ENCODE measurements around the gene DAO. TPM values are rescaled to one million over a fixed set of nuclear protein-coding genes. Genes with fewer than 3 reads are reported as not detected.

The DAO gene
- total RNA-seq, 1 donor, result not detected

DNA sequence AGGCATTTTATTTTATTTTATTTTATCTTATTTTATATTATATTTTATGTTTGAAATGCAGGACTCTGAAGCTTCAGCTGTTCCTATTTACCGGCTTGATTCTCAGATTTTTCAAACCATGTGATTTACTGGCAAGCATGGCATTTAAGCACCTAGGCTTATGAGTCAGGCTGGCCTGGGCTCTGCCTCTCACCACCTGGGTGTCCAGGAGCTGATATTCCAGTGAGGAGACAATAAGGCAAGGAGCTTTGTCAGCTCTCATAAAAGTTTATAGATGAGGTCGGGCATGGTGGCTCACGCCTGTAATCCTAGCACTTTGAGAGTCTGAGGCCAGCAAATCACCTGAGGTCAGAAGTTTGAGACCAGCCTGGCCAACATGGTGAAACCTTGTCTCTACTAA lies 2.1 kb downstream of the DAO start:
- Histone ChIP-seq H3K4me1 (ENCODE audit: insufficient read depth, low read length) (peaks cover 4% of the 10 kb centered on the region), H3K27me3 (ENCODE audit: insufficient read depth, low read length) (no peaks in the 10 kb centered on the region), H3K9me3 (ENCODE audit: low read depth, low read length) (no peaks in the 10 kb centered on the region), H3K4me3 (ENCODE audit: low read length) (no peak overlapping the region)

DNA sequence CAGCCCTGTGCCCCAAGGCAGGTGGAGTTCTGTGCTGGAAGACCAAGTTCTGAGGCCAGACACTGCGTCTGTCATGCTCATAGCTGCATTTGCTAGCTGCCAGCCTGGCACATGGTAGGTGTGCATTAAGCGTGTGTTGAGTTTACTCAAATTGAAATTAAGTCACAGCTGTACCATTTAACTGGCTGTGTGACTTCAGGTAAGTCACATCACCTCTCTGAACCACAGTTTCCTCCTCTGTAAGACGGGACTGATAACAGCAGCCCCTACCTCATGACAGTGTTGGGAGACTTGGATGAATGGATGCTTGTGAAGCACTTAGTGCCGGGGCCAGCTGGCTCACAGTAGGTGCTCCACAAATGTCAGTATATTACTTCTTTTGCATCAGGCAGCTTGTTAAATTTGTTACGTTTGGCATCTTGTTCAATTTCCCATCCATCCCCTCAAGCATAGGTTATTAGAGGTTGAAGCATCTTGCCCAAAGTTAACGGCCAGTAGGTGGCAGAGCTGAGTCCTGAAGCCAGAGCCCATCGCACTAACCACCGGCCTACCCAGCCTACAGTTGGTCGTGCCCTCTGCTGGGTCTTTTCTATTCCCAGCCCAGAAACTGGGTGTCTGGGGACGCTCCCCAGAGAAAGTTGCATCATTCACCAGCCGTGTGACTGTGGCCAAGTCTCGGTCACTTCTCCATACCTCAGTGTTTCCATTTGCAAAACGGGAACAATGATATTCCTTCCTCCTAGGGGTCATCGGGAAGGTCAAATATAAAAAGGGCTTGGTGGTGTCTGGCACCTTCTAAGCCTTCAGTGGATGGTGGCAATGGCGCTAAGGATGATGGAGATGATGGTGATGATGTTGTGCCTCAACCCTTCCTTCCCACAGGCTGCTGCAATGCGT lies 4.5 kb downstream of the DAO start:
- Histone ChIP-seq H3K27me3 (ENCODE audit: insufficient read depth, low read length) (no peaks in the 10 kb centered on the region), H3K9me3 (ENCODE audit: low read depth, low read length) (no peaks in the 10 kb centered on the region), H3K4me3 (ENCODE audit: low read length) (no peak overlapping the region), H3K4me1 (ENCODE audit: insufficient read depth, low read length) (peaks cover 4% of the 10 kb centered on the region)

DNA sequence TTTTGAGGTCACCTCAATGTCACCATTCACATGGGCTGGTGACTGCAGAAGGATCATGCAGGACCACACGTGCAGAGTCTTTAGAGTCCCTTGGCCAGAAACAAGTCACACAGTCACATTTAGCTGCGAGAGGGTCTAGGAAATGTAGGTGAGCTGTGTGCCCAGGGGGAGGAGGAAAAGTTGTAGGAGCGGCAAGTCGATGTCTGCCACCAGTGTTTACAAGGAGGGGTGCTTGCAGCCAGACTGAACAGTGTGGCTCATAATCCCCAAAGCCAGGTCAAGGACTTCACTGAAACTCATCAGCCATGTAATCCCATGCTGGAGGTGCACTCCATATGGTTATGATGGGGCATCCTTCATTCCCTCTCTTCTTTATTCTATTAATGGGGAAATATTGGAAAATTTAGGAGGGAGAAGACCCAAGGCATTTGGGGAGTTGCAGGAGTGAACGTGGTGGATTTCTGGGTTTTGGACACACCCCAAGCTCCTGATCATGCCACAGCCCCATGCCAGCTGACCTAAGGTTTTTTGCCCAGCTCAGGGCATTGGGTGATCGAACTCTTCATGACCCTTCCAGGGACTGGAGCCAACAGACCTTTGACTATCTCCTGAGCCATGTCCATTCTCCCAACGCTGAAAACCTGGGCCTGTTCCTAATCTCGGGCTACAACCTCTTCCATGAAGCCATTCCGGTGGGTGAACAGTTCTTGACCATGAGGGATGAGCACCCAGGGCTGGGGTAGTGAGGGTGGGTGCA lies 7.2 kb downstream of the DAO start:
- H3K4me1 ChIP-seq (ENCODE audit: insufficient read depth, low read length), result peaks cover 7% of the 10 kb centered on the region
- no peaks in the 10 kb centered on the region for H3K27me3 ChIP-seq (ENCODE audit: insufficient read depth, low read length)
- H3K4me3 ChIP-seq (ENCODE audit: low read length), result no peak overlapping the region
- H3K9me3 ChIP-seq (ENCODE audit: low read depth, low read length), result no peaks in the 10 kb centered on the region

DNA sequence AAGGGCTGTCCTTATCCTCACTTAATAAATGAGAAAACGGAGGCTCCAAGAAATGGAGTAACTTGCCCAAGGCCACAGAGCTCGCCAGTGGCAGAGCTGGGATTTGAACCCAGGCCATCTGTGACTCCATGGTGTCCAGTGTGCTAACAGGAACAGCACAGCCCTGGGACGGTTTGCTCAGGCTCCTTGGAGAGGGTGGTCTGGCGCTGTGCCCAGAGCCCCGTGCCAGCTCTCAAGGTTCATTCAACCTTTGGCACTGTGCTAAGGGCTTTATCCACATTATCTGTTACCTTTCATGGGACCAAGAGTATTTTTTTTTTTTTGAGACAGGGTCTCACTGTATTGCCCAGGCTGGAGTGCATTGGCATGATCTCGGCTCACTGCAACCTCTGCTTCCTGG lies 8.1 kb downstream of the DAO start:
- Histone ChIP-seq H3K9me3 (ENCODE audit: low read depth, low read length) (no peaks in the 10 kb centered on the region), H3K4me1 (ENCODE audit: insufficient read depth, low read length) (peaks cover 7% of the 10 kb centered on the region), H3K4me3 (ENCODE audit: low read length) (no peak overlapping the region)

DNA sequence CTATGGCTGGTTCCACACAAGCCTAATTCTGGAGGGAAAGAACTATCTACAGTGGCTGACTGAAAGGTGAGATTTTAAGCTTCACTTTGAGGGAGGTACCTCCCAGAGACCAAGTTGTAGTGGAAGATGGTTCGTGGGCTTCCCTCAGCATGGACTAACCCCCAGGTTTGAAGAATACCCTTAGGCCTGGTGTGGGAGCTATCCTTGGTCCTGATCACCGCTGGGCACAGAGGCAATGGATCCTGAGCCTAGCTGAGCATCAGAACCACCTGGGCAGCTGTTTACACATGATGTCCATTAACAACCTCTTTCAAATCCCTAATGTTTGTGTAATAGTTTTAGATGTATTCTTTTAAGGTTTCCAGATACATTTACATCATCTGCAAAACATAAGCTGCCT lies 10.3 kb downstream of the DAO start:
- H3K4me3 ChIP-seq (ENCODE audit: low read length), result no peak overlapping the region
- no peaks in the 10 kb centered on the region for H3K27me3 ChIP-seq (ENCODE audit: insufficient read depth, low read length)
- no peaks in the 10 kb centered on the region for H3K9me3 ChIP-seq (ENCODE audit: low read depth, low read length)
- H3K4me1 ChIP-seq (ENCODE audit: insufficient read depth, low read length), result peaks cover 3% of the 10 kb centered on the region

More for the DNA sequence above, 8.1 kb downstream of the DAO start:
- no peaks in the 10 kb centered on the region for H3K27me3 ChIP-seq (ENCODE audit: insufficient read depth, low read length)

DNA sequence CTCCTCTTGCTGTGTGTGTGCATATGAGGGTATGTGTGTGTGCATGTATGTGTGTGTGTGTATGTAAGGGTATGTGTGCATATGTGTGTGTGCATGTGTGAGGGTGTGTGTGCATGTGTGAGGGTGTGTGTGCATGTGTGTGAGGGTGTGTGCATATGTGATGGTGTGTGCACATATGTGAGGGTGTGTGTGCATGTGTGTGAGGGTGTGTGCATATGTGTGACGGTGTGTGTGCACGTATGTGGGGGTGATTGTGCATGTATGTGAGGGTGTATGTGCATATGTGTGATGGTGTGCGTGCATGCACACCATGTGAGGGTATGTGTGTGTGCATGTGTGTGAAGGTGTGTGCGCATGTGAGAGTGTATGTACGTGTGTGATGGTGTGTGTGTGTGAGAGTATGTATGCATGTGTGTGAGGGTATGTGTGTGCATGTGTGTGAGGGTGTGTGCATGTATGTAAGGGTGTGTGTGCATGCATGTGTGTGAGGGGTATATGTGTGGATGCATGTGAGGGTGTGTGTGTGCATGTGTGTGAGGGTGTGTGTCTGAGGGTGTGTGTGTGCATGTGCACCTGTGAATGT lies 15.4 kb downstream of the DAO start:
- Histone ChIP-seq H3K27me3 (ENCODE audit: insufficient read depth, low read length) (no peaks in the 10 kb centered on the region), H3K4me3 (ENCODE audit: low read length) (no peak overlapping the region), H3K4me1 (ENCODE audit: insufficient read depth, low read length) (peaks cover 3% of the 10 kb centered on the region), H3K9me3 (ENCODE audit: low read depth, low read length) (no peaks in the 10 kb centered on the region)

DNA sequence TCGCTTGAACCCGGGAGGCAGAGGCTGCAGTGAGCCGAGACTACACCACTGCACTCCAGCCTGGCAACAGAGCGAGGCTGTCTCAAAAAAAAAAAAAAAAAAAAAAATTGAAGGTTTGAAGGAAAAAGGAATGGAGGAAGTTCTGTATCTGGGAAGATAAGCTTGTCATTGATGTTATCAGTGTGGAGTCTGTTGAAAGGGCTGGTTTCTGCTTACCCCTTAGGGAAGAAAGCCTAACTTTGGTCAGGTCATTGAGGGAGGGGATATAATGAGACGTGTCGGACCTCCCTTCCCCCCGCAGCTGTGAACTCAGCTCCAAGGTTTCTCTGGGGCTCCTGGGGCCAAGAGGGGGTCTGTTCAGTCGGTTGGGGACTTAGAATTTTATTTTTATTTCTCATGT lies 16.4 kb downstream of the DAO start:
- H3K4me3 ChIP-seq (ENCODE audit: low read length), result no peak overlapping the region
- no peaks in the 10 kb centered on the region for H3K9me3 ChIP-seq (ENCODE audit: low read depth, low read length)
- H3K27me3 ChIP-seq (ENCODE audit: insufficient read depth, low read length), result no peaks in the 10 kb centered on the region
- H3K4me1 ChIP-seq (ENCODE audit: insufficient read depth, low read length), result peaks cover 3% of the 10 kb centered on the region

DNA sequence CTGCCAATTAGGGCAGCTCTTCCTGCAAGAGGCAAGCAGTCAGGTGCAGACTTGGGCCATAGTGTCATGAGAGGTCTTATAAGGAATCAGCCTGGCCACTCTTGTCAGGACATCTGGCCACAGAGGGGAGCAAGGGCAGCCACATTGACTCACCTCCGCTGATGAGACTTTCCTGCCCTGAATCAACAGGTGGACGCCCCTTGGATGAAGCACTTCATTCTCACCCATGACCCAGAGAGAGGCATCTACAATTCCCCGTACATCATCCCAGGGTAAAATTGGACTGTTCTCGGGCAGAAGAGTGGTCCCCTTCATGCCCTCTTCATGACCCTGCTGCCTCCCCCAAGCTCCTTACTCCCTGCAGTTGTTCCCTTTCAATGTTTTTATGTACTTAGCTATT lies 16.9 kb downstream of the DAO start:
- no peaks in the 10 kb centered on the region for H3K27me3 ChIP-seq (ENCODE audit: insufficient read depth, low read length)
- peaks cover 1% of the 10 kb centered on the region for H3K4me1 ChIP-seq (ENCODE audit: insufficient read depth, low read length)
- no peaks in the 10 kb centered on the region for H3K9me3 ChIP-seq (ENCODE audit: low read depth, low read length)
- no peak overlapping the region for H3K4me3 ChIP-seq (ENCODE audit: low read length)

DNA sequence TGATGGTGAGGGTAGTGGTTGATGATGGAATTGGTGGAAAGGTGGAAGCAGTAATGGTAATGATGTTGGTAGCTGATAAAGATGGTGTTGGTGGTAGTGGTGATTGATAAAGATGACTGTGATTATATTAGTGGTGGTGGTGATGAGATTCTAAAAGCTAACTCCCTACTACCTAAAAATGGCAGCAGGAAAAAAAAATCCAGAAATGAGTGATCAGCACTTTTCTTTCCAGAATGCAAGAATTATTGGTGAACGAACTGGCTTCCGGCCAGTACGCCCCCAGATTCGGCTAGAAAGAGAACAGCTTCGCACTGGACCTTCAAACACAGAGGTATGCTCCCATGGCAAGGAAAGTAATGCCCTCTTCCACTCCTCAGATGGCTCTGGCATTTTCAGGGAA lies 19.3 kb downstream of the DAO start:
- no peaks in the 10 kb centered on the region for H3K9me3 ChIP-seq (ENCODE audit: low read depth, low read length)
- no peaks in the 10 kb centered on the region for H3K27me3 ChIP-seq (ENCODE audit: insufficient read depth, low read length)
- peaks cover 14% of the 10 kb centered on the region for H3K4me1 ChIP-seq (ENCODE audit: insufficient read depth, low read length)
- H3K4me3 ChIP-seq (ENCODE audit: low read length), result no peak overlapping the region

DNA sequence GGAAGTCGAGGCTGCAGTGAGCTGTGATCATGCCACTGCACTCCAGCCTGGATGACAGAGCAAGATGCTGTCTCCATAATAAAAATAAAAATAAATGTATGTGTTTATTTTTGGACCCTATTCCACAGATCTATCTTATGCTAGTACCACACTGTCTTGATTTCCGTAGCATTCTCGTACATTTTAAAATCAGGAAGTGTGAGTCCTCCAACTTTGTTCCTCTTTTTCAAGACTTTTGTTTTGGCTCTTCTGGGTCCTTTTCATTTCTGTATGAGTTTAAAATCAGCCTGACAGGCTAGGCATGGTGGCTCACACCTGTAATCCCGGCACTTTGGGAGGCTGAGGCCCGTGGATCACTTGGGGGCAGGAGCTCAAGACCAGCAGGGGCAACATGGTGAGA lies 25.8 kb downstream of the DAO start:
- H3K4me3 ChIP-seq (ENCODE audit: low read length), result no peak overlapping the region
- H3K9me3 ChIP-seq (ENCODE audit: low read depth, low read length), result no peaks in the 10 kb centered on the region

DNA sequence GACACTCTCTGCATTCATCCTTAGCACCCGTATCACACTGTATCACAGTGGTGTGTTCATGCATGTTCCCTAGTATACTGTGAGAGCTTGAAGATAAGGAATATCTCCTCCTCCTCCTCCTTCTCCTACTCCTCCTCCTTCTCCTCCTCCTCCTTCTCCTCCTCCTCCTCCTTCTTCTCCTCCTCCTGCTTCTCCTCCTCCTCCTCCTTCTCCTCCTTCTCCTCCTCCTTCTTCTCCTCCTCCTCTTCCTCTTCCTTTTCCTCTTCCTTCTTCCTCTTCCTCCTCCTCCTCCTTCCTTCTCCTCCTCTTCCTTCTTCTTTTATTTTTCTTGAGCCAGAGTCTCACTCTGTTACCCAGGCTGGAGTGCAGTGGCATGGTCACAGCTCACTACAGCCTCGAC lies 27.1 kb downstream of the DAO start:
- Histone ChIP-seq H3K4me1 (ENCODE audit: insufficient read depth, low read length) (peaks cover 58% of the 10 kb centered on the region), H3K4me3 (ENCODE audit: low read length) (no peak overlapping the region), H3K9me3 (ENCODE audit: low read depth, low read length) (no peaks in the 10 kb centered on the region), H3K27me3 (ENCODE audit: insufficient read depth, low read length) (no peaks in the 10 kb centered on the region)

More for the DNA sequence above, 25.8 kb downstream of the DAO start:
- H3K27me3 ChIP-seq (ENCODE audit: insufficient read depth, low read length), result no peaks in the 10 kb centered on the region
- H3K4me1 ChIP-seq (ENCODE audit: insufficient read depth, low read length), result peaks cover 58% of the 10 kb centered on the region

DNA sequence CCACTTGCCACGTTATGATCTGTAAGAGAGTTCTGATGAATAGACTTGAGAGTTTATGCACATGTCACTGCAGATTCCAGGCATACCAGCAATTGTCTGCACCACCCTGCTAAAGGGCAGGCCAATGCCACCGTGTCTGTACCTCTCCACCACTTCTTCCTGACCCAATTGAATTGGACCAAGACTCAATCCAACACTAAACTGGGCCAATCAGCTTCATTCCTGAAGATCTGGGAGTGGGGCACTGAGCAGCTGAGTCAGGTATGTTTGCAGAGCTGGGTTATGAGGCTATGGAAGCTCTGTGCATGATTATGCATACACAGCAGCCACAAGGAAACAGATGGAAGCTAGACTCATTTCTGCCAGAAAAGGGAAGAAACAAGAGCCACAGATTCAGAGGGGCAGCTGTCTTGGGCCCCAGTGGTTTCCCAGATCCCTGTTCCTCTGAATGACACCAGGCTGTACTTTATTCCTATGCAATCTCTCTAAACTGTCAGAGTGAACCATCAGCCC lies 28.0 kb downstream of the DAO start:
- no peak overlapping the region for H3K4me3 ChIP-seq (ENCODE audit: low read length)
- no peaks in the 10 kb centered on the region for H3K27me3 ChIP-seq (ENCODE audit: insufficient read depth, low read length)
- no peaks in the 10 kb centered on the region for H3K9me3 ChIP-seq (ENCODE audit: low read depth, low read length)
- H3K4me1 ChIP-seq (ENCODE audit: insufficient read depth, low read length), result peaks cover 56% of the 10 kb centered on the region

DNA sequence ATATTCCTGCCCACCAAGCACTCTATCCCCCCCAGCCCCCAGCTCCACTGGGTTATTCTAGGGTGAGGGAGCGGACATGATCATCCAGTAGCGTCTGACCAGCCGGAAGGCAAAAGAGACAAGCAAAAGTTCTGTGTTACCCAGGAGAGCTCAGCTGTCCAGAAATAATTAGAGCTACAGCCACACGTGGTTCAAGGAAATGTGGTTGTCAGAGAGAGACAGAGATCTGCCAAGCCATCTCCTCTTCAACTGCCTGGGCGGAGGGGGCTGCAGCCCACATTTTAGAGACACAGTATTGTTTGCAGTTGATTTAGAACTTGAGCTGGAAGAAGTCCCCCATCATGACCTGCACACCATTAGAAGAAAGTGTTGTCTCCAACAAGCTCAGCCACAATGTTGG lies 30.4 kb downstream of the DAO start:
- Histone ChIP-seq H3K4me3 (ENCODE audit: low read length) (no peak overlapping the region), H3K9me3 (ENCODE audit: low read depth, low read length) (no peaks in the 10 kb centered on the region), H3K4me1 (ENCODE audit: insufficient read depth, low read length) (peaks cover 46% of the 10 kb centered on the region), H3K27me3 (ENCODE audit: insufficient read depth, low read length) (no peaks in the 10 kb centered on the region)

DNA sequence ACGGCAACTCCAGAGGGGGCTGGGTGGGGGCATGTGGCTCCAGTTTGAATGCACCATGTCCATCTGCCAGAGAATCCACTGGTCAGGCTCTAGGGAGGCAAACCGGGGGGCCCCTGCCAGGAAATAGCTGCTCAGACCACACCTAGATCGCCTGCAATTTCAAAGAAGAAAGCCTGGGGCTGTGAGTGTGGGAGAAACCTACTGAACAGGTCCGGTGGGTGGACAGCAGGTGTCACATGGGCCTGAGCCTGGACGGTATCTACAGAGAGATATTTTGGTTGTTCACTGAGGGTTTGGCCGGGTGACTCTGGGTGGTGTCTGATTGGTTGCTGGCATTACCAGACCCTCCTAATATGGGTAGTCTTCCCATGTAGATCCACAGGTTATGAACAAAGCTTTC lies 32.0 kb downstream of the DAO start:
- no peak overlapping the region for H3K4me3 ChIP-seq (ENCODE audit: low read length)
- no peaks in the 10 kb centered on the region for H3K27me3 ChIP-seq (ENCODE audit: insufficient read depth, low read length)
- peaks cover 33% of the 10 kb centered on the region for H3K4me1 ChIP-seq (ENCODE audit: insufficient read depth, low read length)
- no peaks in the 10 kb centered on the region for H3K9me3 ChIP-seq (ENCODE audit: low read depth, low read length)

DNA sequence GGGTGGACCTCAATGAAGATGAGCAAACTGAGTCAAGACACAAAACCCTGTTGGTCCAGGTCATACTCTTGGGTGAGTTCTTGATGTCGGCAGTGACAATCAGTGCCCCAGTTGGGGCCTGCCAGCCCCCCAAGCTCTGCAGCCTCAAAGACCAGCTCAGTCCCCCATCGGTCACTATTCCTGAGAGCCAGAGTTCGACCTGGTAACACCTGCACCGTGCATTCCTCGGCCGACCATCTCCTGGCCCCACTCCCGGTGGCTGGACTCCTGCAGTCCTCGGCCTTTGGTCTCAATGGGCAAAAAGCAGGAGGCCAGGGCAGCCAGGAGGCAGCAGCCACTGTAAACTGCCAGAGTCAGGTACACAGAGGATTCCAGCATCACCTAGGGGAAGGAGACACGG lies 32.5 kb downstream of the DAO start:
- no peaks in the 10 kb centered on the region for H3K9me3 ChIP-seq (ENCODE audit: low read depth, low read length)
- H3K4me3 ChIP-seq (ENCODE audit: low read length), result no peak overlapping the region
- no peaks in the 10 kb centered on the region for H3K27me3 ChIP-seq (ENCODE audit: insufficient read depth, low read length)
- peaks cover 29% of the 10 kb centered on the region for H3K4me1 ChIP-seq (ENCODE audit: insufficient read depth, low read length)

Data from mononuclear cell (primary cell).